HG02840 (cell line): Measurements from ENCODE around the gene FRMPD1.

ENCODE experiments used
- ATAC-seq: cut with Tn5 transposase; IDR thresholded peaks from one replicate; pipeline ENCODE4 v1.9.1; 2021; ENCODE audit warnings: mild to moderate bottlenecking, moderate library complexity, moderate number of reproducible peaks; ENCODE audit not compliant: unreplicated experiment, low FRiP score

Gene FRMPD1

DNA sequence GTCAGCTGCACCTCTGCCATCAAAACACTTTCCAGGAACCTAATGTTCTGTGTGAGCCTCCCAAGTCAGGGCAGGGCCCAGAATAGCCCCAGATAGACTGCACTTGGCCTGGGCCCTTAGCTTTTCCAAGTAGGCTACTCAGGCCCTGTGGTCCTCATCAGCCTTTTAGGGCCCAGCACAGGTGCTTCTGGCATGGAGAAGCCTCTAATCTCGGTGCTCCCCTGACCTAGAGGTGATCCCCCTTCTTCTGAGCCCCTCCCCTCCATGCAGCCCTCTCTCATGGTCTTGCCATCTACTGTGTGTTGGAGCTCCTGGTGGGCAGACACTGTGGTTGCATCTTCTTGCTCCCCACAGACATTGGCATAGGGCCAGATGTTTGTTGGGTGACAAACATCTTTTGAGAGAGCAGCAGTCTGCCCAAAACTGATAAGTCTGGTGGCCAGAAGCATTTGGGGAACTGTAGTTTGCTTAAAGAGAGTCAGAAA is 28.1 kb downstream of the FRMPD1 start:
- no peak for ATAC-seq

DNA sequence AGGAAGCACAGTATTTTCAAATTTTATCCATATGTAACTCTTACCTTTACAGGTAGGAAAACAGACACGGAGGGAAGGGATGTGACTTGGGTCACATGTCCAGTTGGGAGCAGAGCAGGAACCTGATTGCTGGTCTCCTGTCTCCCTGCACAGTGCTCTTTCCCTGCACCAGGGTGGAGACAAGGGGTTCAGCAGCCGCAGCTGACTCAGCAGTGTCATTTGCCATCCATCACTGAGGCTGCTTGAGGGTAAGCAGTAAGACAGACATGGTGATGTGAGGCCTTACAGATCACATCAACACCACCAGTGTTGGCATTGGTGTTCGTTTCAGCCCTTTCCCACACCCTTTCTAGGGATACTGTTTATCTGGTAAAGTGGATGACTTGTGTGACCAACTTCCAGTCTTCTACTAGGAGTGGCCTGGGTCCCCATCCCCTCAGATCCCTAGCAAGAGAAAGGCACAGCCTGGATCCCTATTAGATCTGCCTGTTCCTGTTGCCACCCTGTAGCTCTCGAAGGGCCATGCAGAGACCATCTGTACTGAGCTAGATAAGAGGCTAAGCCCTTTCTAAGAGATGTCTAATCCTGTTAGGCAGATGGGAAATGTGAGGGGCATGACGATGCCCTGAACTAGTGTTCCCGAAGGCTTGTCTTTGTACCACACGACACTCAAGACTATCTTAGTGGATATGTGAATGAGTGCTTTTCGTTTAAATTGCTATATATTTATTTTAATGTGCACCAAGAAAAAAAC is 29.1 kb downstream of the FRMPD1 start:
- ATAC-seq = no peak

DNA sequence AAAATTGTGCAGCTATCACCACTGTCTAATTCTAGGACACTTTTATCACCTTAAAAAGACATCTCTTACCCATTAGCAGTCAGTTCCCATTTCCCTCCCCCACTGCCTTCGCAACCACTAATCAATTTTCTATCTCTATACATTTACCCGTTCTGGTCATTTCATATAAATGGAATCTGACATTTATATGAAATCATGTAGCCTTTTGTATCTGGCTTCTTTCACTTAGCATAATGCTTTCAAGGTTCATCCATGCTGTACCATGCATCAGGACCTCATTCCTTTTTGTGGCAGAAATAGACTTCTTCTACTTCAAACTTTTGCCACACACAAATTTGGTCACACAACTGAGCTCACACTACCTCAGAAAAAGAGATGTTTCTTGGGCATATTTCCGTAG is 32.2 kb downstream of the FRMPD1 start:
- no peak for ATAC-seq

DNA sequence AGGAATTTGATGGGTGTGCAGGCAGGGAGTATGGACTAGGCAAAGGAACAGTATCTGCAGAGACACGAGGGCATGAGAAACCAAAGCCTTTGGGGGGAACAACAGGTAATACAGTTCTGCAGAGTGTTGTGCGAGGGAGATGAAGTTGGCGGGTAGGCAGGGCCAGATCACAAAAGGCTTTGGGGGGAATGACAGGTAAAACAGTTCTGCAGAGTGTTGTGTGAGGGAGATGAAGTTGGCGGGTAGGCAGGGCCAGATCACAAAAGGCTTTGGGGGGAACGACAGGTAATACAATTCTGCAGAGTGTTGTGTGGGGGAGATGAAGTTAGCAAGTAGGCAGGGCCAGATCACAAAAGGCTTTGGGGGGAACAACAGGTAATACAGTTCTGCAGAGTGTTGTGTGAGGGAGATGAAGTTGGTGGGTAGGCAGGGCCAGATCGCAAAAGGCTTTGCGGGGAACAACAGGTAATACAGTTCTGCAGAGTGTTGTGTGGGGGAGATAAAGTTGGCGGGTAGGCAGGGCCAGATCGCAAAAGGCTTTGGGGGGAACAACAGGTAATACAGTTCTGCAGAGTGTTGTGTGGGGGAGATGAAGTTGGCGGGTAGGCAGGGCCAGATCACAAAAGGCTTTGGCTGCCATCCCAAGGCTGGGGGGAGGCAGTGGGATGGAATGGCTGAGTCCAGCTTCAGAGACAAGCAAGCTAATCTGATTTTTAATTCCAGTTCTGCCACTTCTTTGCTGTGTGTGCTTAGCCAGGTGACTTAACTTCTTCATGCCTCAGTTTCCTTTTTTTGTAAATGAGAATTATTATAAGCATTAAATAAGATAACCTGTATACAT is 33.0 kb downstream of the FRMPD1 start:
- no peak for ATAC-seq

DNA sequence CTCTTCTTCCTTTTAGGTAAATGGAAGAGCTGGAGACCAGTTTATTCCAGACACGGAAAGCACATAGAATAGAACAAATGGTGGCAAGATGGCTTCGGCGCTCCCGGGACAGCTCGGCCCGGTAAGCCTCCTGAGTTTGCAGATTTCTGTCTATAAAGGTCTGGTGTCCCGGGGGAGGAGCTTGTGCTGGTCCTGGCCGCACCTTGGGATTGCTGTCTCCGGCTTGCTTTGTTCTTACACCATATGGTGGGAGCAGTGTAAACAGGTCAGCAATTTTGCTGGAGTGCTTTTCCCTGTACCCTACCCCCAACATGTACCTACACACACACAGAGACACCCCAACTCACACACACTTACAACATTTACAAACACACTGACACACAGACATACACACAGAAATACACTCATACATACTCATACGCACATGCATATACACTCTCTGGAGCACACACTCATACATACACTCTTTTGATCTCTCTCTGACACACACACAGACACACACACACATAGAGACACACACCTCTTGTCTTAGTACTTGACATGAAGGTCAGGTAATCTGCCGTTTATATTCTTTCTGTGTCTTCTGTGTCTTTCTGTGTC is 42.0 kb downstream of the FRMPD1 start:
- no peak for ATAC-seq

DNA sequence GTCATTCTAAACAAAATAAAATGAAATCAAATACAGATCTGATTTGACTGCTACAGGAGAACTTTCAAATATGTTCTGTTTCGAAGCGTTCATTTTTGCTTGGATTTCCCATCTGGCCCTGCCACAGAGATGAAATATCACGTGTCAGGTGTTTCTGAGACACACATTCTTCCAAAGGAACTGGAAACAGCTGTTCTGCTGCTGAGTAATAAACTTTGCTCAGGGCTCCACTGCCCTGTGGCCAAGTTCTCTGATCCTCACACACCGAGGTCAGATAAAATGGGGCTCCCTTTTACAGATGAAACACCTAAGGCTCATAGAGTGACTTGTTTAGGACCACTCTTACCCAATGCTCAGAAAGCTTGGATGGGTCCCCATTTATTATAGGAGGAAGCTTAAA is 42.5 kb downstream of the FRMPD1 start:
- ATAC-seq = no peak

DNA sequence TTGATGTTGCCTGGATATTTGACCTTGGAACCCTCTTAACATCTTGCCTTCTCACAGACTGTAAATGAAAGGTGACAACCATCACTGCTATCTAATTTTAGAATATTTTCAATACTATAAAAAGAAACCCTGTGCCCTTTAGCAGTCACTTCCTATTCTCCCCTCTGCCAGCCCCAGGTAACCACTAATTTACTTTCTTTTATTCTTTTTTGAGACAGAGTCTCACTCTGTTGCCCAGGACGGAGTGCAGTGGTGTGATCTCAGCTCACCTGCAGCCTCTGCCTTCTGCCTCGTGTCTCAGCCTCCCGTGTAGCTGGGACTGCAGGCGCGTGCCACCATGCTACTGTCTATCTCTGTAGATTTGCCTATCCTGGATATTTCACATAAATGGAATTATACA is 43.6 kb downstream of the FRMPD1 start:
- no peak for ATAC-seq

DNA sequence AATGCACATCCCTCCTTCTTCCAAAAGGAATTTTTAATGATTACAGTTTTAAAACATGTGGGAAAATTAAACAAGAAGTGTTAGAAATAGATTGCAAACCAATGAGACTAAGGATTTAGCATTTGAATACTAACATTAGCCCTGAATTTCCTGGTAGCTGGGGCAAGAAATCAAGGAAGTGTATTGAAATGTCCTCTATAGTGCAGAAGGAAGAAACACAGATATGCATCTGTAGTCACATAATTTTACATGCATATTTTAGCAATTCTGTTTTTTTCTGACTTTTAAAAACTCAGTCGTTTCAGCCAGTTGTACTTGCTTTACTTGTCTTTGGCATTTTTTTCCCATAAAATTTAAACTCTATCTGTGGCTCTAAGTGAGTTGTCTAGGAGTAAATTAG is 45.8 kb downstream of the FRMPD1 start:
- no peak for ATAC-seq

DNA sequence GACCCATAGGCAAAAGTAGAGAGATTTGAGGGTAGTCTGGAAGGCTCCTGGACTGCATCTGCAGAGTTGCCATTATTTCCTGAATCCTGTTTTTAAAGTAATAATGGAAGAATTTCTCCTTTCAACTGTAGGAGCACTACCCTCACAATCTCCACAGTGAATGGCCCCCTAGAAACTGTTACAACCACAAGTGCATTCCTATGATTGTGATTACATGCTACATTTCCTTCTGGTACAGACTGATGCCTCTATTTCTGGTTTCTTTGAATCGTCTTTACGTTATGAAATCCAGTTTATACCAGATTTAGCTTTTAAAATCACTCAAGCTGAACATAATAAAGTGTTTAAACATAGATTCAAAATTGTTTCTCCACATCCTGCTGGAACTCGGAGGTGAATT is 49.4 kb downstream of the FRMPD1 start:
- ATAC-seq = no peak

DNA sequence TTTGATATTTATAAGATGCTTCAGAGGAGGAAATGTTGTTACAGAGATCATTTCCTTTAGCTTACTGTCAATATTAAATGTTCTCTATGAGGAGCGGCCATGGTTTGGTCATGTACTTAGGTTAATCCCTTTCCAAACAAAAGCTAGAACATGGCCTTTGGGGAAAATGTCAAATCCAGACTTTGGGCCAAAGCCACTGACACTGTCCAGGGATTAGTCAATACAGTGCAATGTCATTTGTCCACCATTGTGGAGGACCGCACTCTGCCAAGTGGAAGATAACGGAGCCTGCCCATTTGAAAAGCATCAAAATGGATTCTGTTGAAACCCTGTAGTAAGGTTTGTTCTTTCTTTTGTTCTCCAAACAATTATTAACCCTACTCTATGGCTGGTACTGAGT is 50.1 kb downstream of the FRMPD1 start:
- ATAC-seq = no peak

DNA sequence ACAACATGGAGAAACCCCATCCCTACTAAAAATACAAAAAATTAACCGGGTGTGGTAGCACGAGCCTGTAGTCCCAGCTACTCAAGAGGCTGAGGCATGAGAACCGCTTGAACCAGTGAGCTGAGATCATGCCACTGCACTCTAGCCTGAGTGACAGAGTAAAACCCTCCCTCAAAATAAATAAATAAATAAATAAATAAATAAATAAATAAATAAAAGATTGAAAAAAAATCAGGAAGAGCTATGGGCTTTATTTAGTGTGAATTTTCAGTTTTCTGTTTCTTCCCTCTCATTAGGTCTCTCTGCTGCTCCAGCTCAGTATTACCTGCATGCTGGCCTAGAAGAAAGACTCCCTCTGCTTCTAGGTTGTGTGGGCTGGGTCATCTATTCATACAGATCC is 55.0 kb downstream of the FRMPD1 start:
- ATAC-seq = no peak

DNA sequence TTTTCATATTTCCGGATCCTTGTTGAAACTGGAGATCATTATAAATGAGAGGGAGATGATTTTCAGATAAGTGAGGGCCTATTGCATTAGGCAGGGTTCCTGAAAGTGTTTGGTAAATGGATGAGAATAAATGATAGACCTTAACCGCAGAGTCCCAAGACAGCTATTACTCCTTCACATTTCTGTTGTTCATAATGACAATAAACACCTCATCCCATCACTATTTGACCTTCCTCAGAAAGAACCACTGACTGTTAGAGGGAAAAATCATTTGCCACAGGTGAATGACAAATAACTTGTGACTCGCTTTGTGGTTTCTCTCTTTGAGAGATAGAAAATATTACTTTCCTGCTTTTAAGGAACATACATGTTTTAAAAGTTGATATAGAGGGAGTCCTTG is 55.5 kb downstream of the FRMPD1 start:
- ATAC-seq = no peak

DNA sequence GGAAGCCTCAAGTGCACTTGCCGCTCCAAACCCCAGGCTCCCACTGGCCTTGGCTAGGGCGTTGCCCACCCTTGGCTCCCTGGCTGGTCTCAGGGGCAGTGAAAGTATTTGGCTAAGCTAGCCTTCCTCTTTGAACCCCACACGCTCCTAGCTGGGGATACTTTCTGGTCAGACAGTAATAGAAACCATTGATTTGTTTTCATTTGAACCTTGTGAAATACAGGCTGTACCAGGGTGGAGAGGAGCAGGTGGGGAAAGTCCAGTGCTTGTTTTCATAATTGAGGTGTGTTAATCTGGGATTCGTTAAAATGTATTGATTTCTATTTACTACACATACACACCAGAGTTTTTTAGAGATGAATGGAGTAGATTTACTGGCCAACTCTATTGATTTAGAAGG is 57.0 kb downstream of the FRMPD1 start:
- no peak for ATAC-seq

DNA sequence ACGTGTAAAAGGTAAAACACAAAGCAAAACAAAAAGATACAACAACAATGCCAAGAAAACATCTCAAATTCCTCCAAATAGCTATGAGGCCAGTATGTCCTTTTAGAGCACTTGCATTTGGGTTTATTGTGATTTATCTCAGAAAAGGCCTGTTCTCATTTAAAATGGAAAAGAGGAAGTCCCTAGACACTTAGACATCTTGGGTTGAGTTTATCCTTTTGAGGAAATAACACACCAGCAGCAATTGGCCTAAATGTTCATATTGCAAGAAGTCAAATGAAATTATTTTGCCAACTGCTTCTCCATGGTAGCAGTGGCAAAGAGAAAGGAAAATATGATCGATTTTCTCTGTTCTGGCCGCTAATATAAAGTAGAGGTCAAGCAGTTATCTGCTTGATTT is 59.3 kb downstream of the FRMPD1 start:
- no peak for ATAC-seq

DNA sequence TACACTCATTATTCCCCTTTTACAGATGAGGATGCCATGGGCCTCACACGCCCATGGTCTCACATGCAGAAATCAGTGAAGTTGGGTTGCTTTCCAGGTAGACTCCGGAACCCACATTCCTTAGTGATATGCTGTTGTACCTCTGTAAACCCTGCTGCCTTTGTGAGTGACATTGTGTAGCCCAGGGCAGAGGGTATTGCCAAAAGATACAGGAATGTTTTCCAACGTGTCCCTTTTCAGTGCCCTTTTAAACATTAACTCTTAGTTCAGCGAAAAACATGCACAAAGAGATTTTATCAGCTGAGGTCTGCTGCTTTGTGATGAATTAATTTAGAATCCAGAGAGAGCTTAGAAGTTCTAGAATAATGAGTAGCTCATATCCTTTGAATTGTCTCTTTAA is 64.5 kb downstream of the FRMPD1 start:
- no peak for ATAC-seq

DNA sequence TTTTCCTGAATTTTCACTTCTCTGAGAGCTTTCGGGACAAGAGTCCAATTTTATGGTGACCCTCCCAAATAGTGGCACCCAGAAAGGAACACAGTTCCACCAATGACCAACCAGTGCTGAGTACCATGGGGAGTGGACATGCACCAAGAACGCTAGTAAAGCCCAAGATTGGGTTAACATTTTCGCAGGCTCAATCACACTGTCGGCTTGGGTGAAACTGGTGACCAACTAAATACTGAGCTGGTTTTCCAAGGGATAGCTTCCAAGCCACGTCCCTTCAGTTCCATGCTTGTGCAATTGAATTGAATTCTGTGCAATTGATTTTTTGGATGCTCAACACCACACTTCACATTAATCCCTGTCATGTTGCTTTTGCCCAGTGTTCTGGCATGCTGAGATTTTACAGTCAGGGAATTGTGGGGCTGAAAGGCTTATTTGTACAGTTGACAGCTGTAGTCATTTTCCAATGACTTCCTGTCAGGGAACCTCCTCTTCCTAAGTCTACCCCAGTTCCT is 65.3 kb downstream of the FRMPD1 start:
- ATAC-seq = no peak

DNA sequence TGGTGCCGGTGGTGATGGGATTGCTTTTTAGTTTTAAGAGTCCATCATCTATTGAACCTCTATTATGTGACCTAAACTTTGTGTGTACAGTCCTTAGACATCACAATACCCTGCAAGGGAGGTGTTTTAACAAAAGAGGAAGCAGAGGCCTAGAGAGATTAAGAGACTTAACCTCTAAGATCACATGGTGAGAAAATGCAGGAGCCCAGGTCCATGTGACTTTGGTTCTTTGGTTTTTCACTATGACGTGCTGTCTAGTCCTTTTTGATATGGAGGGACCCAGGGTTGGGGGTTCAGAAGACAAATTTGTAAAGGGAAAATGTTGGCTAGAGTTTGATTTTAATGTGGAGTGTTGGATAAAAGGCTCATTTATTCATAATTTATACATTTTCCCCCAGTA is 68.8 kb downstream of the FRMPD1 start:
- ATAC-seq = no peak

DNA sequence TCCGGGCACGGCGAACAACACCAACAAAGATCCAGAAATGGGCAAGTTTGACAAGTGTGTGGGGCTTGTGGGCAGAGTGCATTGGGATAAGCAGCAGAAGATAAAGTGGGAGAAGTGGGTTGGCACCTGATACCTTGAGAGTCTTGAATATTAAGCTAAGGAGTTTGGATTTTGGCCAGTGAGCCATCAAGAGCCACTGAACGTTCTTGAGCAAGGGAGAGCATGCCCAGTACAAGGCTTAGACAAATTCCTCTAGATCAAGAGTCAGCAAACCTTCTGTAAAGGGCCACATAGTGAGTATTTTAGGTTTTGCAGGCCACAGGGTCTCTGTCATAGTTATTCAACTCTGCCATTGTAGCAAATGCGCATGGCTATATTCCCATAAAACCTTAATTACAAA is 76.3 kb downstream of the FRMPD1 start:
- ATAC-seq = no peak

DNA sequence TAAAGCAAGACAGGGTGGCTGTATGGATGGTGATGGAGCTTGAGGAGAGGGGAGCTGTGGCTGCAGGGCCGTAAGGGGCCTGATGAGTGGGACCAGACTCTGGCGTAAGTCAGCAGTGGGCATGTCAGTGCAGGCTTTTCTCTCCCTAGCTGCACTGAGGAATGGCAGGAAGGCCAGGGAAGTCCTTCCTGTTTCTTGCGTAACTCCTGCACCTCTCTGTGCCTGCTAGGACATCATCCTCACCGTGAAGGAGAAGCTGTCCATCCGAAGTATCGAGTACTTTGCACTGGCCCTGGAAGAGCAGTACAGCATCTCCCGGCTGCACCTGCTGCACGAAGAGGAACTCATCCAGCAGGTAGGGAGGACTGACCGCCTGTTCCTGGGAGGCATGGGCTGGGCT is 78.7 kb downstream of the FRMPD1 start:
- ATAC-seq = no peak

DNA sequence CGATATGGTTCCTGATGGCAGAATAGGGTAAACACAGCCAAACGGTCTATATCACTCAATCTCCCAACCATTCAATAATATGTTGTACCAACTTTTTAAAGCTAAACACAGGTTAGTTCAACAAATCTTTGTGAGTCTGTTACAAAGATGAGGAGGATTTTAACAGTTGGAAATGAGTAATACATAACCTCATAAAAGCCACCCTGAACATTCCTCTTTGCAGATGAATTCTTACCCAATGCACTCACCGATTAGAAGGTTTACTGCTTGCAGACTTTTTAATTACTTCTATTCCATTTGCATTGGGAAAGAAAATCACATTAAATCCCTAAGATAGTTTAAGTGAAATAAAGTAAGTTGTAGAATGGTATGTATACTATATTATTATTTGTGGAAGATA is 79.5 kb downstream of the FRMPD1 start:
- ATAC-seq = no peak

DNA sequence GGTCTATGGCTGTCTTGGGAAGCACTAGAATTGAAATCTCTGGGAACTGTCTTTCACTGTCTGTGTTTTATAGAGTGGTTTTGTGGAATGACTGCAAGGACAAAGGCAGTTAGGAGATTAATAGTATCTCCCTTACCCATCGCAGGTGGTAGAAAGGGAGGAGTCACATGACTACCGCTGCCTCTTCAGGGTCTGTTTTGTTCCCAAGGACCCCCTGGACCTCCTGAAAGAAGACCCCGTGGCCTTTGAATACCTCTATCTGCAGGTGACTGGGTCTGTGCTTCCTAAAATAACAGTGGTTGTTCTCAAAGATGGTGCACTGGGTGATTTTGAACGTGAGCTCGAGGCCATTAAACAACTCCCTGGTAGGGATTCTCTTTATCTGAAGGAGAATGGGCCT is 80.1 kb downstream of the FRMPD1 start:
- no peak for ATAC-seq
